Measurements from ENCODE around the gene KRT2. TPM values are rescaled to one million over a fixed set of nuclear protein-coding genes. Genes with fewer than 3 reads are reported as not detected.

KRT2 gene
- total and polyA plus RNA-seq, 2 donors (not counting 3 experiments of a cell fraction or from before 2014, with no cell fraction given): not detected

- BruUV-seq (replicated peaks): no TSS peak
- no peak for TF ChIP-seq MYC (IDR thresholded peaks at IDR 0.05; ENCODE audit: low read depth, low read length)
- TF ChIP-seq JUN (IDR thresholded peaks at IDR 0.05; ENCODE audit: borderline replicate concordance, insufficient read depth, insufficient read length, low read depth): no peak
- no peak for TF ChIP-seq MAX (IDR thresholded peaks at IDR 0.05; ENCODE audit: insufficient read depth, insufficient read length)
- TF ChIP-seq FOS (IDR thresholded peaks at IDR 0.05; ENCODE audit: borderline replicate concordance, insufficient read depth, low read length): no peak
- no peak for TF ChIP-seq POLR2AphosphoS5 (IDR thresholded peaks at IDR 0.05; ENCODE audit: insufficient read depth, low read depth, low read length)
- POLR2A ChIA-PET: no interaction called here
- no peak overlapping the region for H3K4me3 ChIP-seq (replicated peaks in 1 of 3; ENCODE audit: insufficient read depth in 1 of 3, low read depth in 1 of 3, low read length in 3 of 3)
- peaks cover 2 to 3% of the 10 kb centered on the region in 2 experiments for H3K27me3 ChIP-seq (ENCODE audit: control insufficient read depth in 2 of 2, insufficient read depth in 2 of 2, low read length in 2 of 2)
- FAIRE-seq (no peak), DNase-seq (ENCODE audit: low read depth, low spot score) (no peak)
- dilution Hi-C loops (cut with MboI; ENCODE audit: extremely low pct_ligation_motif_present, low sequenced_read_pairs) (no loop called here), intact Hi-C loops (cut with micrococcal nuclease) (no loop called here)
- no peaks in the 10 kb centered on the region for H3K9me1 ChIP-seq (replicated peaks; ENCODE audit: control insufficient read depth, extremely low read depth, insufficient read depth, low read length)
- H3K9me3 ChIP-seq (replicated peaks; ENCODE audit: control insufficient read depth, insufficient read depth, low read length): no peaks in the 10 kb centered on the region
- no peak overlapping the region for H3K9ac ChIP-seq (replicated peaks; ENCODE audit: extremely low read depth, insufficient read depth, low read length)
- H4K20me1 ChIP-seq (replicated peaks; ENCODE audit: control insufficient read depth, extremely low read depth, insufficient read depth, low read length): no peaks in the 10 kb centered on the region
- H3K79me2 ChIP-seq (ENCODE audit: control insufficient read depth, insufficient read depth, low read length): no peaks in the 10 kb centered on the region
- CTCF ChIA-PET: no interaction called here
- H3K4me1 ChIP-seq (ENCODE audit: control insufficient read depth, extremely low read depth, insufficient read depth, low read length): no peaks in the 10 kb centered on the region
- H3K36me3 ChIP-seq (ENCODE audit: control insufficient read depth in 2 of 2, extremely low read depth in 1 of 2, insufficient read depth in 2 of 2, low read length in 2 of 2): no peaks in the 10 kb centered on the region
- no peak overlapping the region for H3K4me2 ChIP-seq (ENCODE audit: insufficient read depth, low read length)
- H3K27ac ChIP-seq (ENCODE audit: insufficient read depth, low read depth, low read length): no peak overlapping the region
- H2AFZ ChIP-seq (ENCODE audit: low read depth, low read length): no peak overlapping the region
These were observed 32.4 kb upstream of the KRT2 start for GRCh38 chr12:52684431-52684830.

- Histone ChIP-seq H3K79me2 (ENCODE audit: control insufficient read depth, insufficient read depth, low read length) (no peaks in the 10 kb centered on the region), H3K4me2 (ENCODE audit: insufficient read depth, low read length) (no peak overlapping the region), H2AFZ (ENCODE audit: low read depth, low read length) (no peak overlapping the region), H4K20me1 (replicated peaks; ENCODE audit: control insufficient read depth, extremely low read depth, insufficient read depth, low read length) (no peaks in the 10 kb centered on the region), H3K9ac (replicated peaks; ENCODE audit: extremely low read depth, insufficient read depth, low read length) (no peak overlapping the region), H3K36me3 (ENCODE audit: control insufficient read depth in 2 of 2, extremely low read depth in 1 of 2, insufficient read depth in 2 of 2, low read length in 2 of 2) (no peaks in the 10 kb centered on the region), H3K4me1 (ENCODE audit: control insufficient read depth, extremely low read depth, insufficient read depth, low read length) (no peaks in the 10 kb centered on the region), H3K4me3 (replicated peaks in 1 of 3; ENCODE audit: insufficient read depth in 1 of 3, low read depth in 1 of 3, low read length in 3 of 3) (no peak overlapping the region), H3K27me3 (ENCODE audit: control insufficient read depth in 2 of 2, insufficient read depth in 2 of 2, low read length in 2 of 2) (peaks cover under 1 to 3% of the 10 kb centered on the region in 2 experiments), H3K27ac (ENCODE audit: insufficient read depth, low read depth, low read length) (no peak overlapping the region), H3K9me1 (replicated peaks; ENCODE audit: control insufficient read depth, extremely low read depth, insufficient read depth, low read length) (no peaks in the 10 kb centered on the region), H3K9me3 (replicated peaks; ENCODE audit: control insufficient read depth, insufficient read depth, low read length) (no peaks in the 10 kb centered on the region)
- no TSS peak for BruUV-seq (replicated peaks)
- intact Hi-C loops (cut with micrococcal nuclease): no loop called here
- CTCF ChIA-PET: no interaction called here
- DNase-seq (ENCODE audit: low read depth, low spot score) (no peak), FAIRE-seq (no peak)
- dilution Hi-C loops (cut with MboI; ENCODE audit: extremely low pct_ligation_motif_present, low sequenced_read_pairs): no loop called here
- POLR2A ChIA-PET: no interaction called here
- TF ChIP-seq FOS (IDR thresholded peaks at IDR 0.05; ENCODE audit: borderline replicate concordance, insufficient read depth, low read length) (no peak), MYC (IDR thresholded peaks at IDR 0.05; ENCODE audit: low read depth, low read length) (no peak)
These were observed 31.7 kb upstream of the KRT2 start for GRCh38 chr12:52683575-52684300.

Data from endothelial cell of umbilical vein (primary cell).